Measurements from ENCODE around the gene MAP4.
"Not testable (repeated sequence)": the region's sequence is repeated elsewhere in the genome, so short reads cannot be mapped to it uniquely, and the experiment has no call there.

MAP4 gene

DNA sequence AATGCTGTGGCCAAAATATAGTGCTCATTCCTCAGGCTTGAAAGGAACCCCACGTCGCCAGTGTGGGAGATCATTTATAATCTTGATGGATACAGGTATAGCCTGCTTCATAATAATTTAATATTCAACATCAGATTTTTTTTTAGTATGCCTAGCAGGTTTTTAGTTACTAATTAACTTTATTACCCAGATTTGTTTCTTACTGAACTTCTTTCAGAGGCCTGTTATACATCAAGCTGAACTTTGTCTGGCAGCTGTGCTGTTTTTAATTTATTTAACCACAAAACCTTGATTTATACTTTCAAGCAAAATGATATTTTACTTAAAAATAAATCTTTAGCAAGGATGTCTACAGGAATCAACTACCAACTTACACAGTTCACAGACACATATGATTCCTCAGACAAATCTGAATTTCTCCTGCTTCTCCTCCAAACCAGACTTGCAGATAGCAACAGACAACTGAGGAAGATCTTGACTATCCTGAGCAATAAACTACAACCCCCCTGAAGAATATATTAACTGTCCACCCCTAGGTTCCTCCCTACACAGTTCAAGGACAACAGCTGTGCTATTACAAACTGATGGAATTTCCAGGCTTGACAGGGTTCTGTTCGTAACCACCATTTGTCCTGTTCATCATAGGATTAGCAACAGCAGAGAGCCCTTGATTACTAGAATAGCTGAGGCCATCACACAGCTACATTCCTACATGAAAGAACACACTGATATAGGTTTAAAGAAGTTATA lies 610 bp downstream of the MAP4 start:
- DNase-seq, result no peak

DNA sequence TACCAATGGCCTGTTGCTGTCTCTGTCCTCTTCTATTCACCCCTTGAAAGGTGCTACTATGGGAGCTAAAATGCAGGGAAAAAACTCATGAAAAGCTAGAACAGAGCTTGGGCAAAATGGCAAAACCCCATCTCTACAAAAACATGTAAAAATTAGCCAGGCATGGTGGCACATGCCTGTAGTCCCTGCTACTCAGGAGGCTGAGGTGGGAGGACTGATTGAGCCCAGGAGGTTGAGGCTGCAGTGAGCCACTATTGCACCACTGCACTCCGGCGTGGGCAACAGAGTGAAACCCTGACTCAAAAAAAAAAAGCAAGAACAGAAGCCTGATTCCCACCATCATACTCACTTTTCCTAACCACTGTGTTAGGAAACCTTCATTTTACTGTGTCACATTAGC lies 1.9 kb downstream of the MAP4 start:
- no peak for DNase-seq

DNA sequence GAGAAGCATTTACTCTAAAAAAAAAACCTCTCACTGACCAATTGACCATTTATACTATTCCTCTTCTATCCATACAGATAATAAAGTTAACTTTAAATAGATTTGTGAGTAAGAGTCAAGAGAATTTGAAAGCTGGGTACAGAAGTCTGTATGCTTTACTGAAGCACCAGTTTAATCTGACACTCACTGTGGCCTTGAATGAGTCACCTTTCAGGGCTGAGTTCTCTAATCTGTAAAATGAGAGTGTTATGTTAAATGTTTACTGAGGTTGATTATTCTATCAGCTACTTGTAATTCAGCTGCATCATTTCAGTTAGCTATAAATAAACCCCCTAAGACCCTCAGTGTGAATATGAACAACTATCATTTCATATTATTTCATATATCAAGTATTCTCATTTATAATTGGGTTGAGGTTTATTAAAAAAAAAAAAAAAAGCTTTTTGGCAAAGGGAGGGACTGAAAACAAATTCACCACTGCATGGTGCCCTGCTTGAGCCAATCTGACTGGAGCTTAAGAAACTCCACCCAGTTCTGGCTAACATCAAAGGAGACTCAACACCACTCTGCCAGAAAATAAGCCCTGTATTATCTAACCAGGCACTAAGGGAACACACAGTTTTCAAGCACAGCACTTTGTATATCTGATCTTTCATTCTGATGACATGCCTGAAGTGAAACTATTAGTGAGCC lies 2.8 kb downstream of the MAP4 start:
- DNase-seq, result no peak

DNA sequence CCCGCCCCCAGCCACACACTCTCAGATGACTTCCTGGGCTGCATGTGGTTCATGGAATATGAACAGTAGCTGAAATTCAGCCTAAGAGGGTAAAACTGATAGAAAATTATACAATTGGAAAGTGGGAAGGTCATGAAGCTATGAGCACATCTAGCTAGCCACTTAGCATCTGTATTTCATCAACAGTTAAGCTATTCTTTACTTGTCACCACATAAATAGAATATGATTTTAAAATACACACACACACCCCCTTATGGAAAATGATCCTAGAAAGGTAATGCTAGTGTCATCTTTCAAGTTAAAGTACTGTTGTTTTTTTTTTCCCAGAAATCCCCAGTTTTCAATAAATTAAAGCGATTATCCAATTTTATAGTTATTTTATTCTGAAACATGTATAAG lies 3.6 kb downstream of the MAP4 start:
- DNase-seq, result no peak

DNA sequence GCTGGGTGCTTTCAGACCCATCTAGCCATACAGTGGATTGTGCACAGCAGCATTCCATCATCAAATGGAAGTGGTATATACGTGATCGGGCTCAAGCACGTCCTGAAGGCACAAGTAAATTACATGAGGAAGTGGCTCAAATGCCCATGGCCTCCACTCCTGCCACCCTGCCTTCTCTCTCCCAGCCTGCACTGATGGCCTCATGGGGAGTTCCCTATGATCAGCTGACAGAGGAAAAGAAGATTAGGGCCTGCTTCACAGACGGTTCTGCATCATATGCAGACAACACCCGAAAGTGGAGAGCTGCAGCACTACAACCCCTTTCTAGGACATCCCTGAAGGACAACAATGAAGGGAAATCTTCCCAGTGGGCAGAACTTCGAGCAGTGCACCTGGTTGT lies 8.2 kb downstream of the MAP4 start:
- not testable (repeated sequence) for DNase-seq

DNA sequence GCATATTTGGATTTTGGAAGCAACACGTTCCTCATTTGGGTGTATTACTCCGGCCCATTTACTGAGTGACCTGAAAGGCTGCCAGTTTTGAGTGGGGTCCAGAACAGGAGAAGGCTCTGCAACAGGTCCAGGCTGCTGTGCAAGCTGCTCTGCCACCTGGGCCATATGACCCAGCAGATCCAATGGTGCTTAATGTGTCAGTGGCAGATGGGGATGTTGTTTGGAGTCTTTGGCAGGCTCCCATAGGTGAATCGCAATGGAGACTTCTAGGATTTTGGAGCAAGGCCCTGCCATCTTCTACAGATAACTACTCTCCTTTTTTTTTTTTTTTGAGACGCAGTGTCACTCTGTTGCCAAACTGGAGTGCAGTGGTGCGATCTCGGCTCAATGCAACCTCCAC lies 8.9 kb downstream of the MAP4 start:
- DNase-seq, result not testable (repeated sequence)

DNA sequence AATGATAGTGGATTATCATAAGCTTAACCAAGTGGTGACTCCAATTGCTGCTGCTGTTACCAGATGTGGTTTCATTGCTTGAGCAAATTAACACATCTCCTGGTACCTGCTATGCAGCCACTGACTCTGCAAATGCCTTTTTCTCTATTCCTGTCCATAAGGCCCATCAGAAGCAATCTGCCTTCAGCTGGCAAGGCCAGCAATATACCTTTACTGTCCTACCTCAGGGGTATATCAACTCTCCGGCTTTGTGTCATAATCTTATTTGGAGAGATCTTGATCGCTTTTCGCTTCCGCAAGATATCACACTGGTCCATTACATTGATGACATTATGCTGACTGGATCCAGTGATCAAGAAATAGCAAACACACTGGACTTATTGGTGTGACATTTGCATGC lies 9.4 kb downstream of the MAP4 start:
- DNase-seq, result not testable (repeated sequence)

DNA sequence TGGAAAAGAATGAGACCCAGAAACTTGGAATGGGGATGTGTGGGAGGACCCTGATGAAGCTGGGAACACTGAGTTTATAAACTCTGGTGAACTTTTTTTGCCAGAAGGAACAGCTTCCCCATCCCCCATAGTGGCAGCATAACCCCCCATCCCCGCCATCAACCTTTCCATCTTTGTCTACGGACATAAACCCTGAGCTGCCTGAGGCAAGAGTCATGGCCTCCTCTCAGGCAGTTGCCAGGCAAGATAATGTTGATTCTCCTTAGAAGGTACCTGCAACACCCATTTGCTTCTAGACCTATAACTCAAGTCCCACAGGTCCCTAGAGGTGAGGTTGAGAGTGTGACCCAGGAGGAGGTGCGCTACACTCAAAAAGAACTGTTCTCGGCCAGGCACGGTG lies 11.5 kb downstream of the MAP4 start:
- DNase-seq, result no peak

DNA sequence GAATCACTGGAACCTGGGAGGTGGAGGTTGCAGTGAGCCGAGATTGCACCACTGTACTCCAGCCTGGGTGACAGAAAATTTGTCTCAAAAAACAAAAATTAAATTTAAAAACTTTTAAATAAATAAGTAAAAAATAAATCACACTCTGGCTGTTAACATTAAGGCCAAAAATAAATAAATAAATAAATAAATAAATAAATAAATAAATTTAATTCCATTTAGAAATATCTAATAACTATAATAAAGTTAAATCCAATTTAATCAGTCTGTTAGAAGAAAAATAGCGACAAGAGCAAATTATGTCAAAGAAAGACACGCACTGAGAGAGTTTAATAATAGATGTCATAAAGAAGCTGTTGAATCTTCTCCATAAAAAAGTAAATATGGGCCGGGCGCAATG lies 13.4 kb downstream of the MAP4 start:
- DNase-seq, result no peak

DNA sequence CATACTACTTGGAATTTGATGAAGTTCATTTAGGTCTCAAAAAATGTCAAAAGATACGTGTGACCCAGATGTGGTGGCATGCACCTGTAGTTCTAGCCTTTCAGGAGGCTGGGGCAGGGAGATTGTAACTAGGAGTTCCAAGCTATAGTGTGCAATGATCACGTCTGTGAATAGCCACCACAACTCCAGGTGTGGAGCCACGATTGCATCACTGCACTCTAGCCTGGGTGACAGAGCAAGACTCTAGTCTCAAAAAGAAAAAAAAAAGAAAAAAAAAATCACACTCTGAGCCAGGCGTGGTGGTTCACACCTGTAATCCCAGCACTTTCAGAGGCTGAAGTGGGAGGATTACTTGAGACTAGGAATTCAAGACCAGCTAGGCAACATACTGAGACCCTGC lies 14.2 kb downstream of the MAP4 start:
- DNase-seq, result no peak

DNA sequence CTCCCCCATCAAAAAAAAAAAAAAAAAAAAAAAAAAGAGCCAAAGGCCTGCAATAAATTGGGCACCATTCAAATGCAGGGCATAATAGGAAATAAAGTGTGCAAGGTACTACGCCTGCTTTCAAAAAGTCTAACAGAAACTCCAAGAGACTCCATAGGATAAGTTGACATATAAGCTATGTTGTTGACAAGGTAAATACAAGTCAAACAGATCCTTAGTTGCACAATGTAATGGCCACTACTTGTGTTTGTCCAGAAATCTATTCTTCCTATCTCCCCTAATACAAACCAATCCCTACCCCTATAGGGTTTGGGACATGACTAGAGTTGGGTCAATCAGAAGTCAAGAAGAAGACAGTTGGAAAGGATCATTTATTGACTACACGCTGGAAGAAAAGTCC lies 16.0 kb downstream of the MAP4 start:
- no peak for DNase-seq

DNA sequence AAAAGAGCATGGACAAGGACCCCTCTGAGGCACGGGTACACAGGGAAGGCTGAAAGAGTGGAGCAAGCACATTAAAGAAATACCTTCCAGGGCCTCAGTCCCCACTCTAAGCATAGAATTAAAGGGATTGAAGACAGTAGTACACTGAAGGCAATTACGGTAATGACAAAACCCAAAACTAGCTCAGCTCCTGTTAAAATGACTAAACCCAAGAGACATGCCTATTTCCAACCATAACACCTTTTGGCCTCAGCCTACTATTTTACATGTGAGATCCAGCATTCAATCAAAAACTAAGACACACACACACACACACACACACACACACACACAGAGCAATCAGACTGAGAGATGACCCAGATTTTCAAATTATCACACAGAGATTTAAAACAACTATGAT lies 19.8 kb downstream of the MAP4 start:
- no peak for DNase-seq

DNA sequence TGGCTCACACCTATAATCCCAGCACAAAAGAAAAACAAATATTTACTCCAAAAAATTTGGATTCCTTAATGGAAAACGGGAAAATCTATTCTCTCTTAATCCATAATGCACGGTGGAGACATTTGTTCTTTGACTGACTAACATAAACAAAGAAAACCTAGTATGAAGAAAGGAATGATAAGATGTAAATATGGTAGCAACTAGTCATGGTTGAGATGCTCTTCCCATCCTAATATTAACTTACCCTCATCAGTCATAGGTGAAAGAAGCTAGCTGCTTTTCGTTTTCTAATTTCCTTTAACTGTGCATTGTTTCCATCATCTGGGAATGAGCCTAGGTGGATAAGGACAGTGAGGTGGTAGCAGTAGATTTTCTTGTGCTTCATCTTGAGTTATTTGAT lies 22.0 kb downstream of the MAP4 start:
- DNase-seq, result no peak

DNA sequence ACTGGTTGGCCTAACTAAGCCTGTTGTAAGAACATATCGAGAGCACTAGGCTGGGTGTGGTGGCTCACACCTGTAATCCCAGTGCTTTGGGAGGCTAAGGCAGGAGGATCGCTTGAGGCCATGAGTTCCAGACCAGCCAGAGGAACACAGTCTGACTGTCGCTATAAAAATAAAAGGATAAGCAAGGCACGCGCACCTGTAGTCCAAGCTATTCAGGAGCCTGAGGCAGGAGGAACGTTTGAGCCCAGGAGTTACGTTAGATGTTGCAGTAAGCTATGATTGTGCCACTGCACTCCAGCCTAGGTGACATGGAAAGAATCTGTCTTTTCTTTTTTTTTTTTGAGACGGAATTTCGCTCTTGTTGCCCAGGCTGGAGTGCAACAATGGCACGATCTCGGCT lies 24.9 kb downstream of the MAP4 start:
- no peak for DNase-seq

DNA sequence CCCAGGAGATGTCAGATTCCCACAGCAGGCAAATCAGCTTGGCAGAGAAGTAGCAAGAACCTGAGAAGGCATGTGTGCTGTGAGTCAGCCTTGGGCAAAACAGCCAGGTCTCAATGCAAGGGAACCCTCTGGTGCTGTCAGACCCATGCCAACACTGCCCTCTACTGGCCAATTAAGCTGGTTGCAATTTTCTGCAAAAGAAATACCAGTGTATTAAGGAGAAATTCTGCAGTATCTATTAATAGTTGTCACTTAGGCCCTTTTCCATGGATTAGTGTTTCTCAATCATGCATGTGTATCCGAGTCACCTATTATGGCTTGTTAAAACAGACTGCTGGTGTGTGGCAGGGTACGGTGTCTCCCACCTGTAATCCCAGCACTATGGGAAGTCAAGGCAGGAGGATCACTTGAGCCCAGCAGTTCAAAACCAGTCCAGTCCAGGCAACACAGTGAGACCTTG lies 26.2 kb downstream of the MAP4 start:
- DNase-seq, result no peak

DNA sequence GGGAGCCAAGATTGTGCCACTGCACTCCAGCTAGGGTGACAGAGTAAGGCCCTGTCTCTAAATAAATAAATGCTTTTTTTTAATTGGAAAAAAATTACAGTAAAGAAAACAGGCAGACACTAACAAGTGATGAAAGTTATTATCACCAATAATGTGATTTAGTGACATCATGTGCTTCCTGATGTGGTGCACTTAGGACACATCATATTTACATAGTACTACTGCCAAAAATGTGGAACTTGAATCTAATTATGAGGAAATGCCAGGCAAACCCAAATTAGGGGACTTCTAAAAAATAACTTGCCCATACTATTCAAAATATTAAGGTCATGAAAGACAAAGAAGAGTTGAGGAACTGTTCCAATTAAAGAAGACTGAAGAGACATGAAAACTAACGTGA lies 30.8 kb downstream of the MAP4 start:
- no peak for DNase-seq

DNA sequence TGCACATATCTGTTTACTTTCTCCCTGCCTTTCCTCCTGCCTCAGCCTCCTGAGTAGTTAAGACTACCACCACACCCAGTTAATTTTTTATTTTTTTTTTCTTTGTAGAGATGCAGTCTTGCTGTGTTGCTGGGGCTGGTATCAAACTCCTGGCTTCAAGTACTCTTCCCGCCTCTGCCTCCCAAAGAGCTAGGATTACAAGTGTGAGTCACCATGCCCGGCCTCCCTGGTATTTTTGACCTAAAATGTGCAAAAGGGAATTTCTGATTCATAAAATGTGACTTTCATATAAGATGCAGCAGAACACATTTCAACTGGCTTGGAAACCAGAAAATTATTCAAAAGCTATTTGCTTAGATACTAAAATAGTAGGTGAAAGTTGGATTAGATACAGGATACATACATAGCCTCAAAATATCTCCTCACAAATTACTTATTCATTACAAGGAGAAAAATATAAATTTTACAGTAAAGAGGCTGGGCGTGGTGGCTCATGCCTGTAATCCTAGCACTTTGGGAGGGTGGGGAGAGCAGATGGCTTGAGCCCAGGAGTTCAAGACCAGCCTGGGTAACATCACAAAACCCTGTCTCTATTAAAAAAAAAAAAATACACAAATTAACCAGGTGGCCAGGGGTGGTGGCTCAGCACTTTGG lies 32.0 kb downstream of the MAP4 start:
- DNase-seq, result no peak

DNA sequence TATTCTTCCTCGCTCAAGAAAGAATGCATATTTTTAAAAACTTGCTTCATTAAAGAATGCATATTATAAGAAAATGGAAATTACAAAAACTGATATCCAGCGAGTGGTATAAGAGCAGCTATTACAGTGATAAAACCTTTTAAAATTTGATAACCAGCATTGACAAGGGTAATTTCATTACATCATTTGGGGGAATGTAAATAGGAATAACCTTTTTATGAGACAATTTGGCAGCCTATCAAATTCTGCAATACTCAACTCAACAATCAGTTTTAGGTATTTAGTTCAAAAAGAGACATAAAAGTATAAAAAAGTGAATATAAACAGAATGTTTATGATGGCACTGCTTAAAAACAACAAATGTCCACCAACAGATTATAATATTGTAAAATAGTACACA lies 35.4 kb downstream of the MAP4 start:
- no peak for DNase-seq

DNA sequence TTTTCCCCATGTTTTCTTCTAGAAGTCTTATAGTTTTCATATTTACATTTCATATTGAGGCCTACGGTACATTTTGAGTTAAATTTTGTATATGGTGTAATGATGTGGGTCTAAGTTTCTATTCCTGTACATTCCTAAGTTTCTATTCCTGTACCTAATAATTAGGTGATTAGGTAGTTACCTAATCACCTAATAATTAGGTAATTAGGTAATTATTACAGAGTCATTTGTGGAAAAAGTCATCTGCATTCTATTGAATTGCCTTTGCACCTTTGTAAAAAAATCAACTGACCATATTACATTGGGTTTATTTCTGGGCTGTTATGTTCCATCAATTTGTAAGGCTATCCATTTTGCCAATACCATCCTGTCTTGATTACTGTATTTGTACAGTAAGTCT lies 37.1 kb downstream of the MAP4 start:
- no peak for DNase-seq

DNA sequence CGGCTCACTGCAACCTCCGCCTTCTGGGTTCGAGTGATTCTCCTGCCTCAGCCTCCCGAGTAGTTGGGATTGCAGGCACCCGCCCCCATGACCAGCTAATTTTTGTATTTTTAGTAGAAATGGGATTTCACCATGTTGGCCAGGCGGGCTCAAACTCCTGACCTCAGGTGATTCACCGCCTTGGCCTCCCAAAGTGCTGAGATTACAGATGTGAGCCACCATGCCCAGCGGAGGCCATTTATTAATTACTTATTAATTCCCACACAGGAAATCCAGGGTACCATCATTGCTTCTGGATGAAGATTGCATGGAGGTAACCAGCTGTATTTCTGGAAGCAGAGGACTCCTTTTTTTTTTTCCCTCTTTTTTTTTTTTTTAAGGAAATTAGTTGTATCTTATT lies 37.8 kb downstream of the MAP4 start:
- no peak for DNase-seq

DNA sequence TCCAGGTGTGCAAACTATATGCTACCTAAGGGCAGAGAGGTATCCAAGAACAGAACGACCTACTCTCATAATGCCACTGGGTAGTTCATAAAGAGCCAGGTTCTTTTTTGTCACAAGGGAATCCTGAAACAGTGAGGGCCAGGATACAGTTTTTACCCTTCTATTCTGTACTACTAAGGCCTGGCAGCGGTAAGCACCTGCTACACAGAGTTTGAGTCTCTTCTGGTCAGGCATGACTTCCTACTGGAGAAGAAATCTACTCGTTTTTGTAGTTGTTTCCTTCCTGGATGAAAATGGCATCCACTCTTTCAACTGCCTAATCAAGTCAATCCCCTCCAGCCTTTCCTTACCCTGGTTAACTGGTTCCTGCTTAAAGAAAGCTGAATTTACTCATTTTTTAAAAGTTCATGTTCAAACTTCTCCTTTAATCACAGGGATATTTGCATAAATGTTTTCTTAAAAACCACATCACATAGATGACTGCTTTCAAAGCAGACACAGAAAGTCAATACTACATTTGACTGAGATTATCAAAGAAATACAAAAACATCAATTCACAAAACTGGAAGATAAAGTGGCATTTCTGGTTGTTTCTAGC lies 40.0 kb downstream of the MAP4 start:
- no peak for DNase-seq

DNA sequence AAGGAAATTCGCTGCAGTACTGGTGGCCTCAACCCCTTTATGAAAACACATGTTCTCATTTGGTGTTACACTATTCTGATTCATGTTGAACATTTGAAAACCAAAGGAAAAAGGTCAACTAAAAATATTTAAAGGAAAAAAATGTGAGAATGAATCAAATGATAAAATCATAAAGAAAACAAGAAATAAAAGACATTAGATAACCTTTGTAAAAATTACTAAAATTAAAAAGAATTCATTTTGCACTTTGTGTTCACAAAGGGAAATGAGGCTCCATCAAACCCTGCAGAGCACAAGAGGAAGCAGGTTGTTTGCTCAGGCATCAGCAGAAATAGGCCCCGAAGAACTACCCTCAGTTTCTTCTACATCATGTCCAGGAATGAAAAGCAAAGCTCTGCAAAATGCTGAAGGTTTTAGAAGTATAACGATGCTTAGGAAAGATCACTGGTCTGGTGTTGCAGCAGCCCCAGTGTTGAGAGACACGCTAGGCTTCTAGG lies 41.2 kb downstream of the MAP4 start:
- no peak for DNase-seq

DNA sequence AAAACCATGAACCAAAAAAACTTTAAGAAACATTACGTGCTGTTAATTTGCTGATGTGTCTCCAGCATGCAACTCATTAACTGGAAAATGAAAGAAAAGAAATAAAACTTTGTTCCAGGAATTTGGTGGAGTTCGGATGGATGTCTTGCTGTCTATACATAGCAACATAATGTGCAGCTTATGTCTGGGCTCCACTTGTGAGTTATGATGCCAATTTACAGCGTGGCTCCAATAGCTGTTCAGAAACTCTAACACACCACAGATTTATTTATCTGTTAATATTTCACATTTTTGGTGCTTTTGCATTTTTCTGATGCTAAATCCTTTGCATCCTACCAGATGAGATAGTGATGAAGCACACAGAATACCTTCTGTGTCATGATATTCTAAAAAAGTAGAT lies 45.1 kb downstream of the MAP4 start:
- DNase-seq, result no peak

DNA sequence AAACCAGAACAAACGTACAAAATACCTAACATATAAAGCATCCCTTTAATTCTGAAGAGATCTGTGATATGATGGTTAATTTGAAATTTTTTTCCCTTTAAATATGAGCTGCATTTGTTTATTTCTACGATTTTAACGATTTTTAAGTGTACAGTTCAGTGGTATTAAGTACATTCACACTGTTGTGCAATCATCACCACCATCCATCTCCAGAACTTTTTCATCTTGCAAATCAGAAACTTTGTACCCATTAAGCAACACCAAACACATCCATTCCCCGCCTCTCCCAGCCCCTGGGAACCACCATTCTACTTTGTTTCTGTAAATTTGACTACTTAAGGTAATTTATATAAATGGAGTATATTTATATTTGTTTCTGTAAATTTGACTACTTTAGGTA lies 51.5 kb downstream of the MAP4 start:
- no peak for DNase-seq

All from NCI-H1417 treated with DMSO at 0.1 percent for 48 hours (cell line).